HG03558 (cell line): ENCODE measurements around the gene ARL15.

Source experiments
- ATAC-seq: cut with Tn5 transposase; IDR thresholded peaks from one replicate; pipeline ENCODE4 v1.9.1; 2021; ENCODE audit warnings: moderate number of reproducible peaks; ENCODE audit not compliant: unreplicated experiment; ENCODE audit errors: extremely low read depth

ARL15 gene

GRCh38 chr5:54315736-54316528 is 5.6 kb upstream of the ARL15 start:
- no peak for ATAC-seq

- ATAC-seq, result no peak
These were observed 3.2 kb upstream of the ARL15 start for GRCh38 chr5:54313311-54314270.

GRCh38 chr5:54312499-54312898 is 2.1 kb upstream of the ARL15 start:
- ATAC-seq, result no peak

GRCh38 chr5:54311176-54311677 is 854 bp upstream of the ARL15 start:
- ATAC-seq, result no peak

- no peak for ATAC-seq
These were observed 511 bp downstream of the ARL15 start for GRCh38 chr5:54309691-54310432.

- ATAC-seq, result no peak
These were observed 1.1 kb downstream of the ARL15 start for GRCh38 chr5:54309276-54309675.

GRCh38 chr5:54307583-54307982 is 2.8 kb downstream of the ARL15 start:
- ATAC-seq, result no peak

- no peak for ATAC-seq
These were observed 3.5 kb downstream of the ARL15 start for GRCh38 chr5:54306893-54307292.

GRCh38 chr5:54305737-54306136 is 4.6 kb downstream of the ARL15 start:
- no peak for ATAC-seq

GRCh38 chr5:54304040-54304439 is 6.3 kb downstream of the ARL15 start:
- ATAC-seq, result no peak

GRCh38 chr5:54302267-54302687 is 8.1 kb downstream of the ARL15 start:
- no peak for ATAC-seq

GRCh38 chr5:54301849-54302248 is 8.5 kb downstream of the ARL15 start:
- no peak for ATAC-seq

GRCh38 chr5:54301220-54301619 is 9.2 kb downstream of the ARL15 start:
- ATAC-seq, result no peak

GRCh38 chr5:54298947-54299346 is 11.4 kb downstream of the ARL15 start:
- no peak for ATAC-seq

GRCh38 chr5:54296386-54296785 is 14.0 kb downstream of the ARL15 start:
- no peak for ATAC-seq

- no peak for ATAC-seq
These were observed 14.6 kb downstream of the ARL15 start for GRCh38 chr5:54295651-54296276.

- no peak for ATAC-seq
These were observed 16.2 kb downstream of the ARL15 start for GRCh38 chr5:54294097-54294667.

- no peak for ATAC-seq
These were observed 17.5 kb downstream of the ARL15 start for GRCh38 chr5:54292866-54293265.

- no peak for ATAC-seq
These were observed 18.9 kb downstream of the ARL15 start for GRCh38 chr5:54291498-54291897.

GRCh38 chr5:54289769-54290168 is 20.6 kb downstream of the ARL15 start:
- ATAC-seq, result no peak
